Right renal cortex interstitium (tissue), 3 donors: Measurements from ENCODE around the gene PIP5K1A. TPM values are rescaled to one million over a fixed set of nuclear protein-coding genes. Genes with fewer than 3 reads are reported as not detected.

ENCODE experiments used
- DNase-seq, 3 donors: peaks; one replicate each; pipeline ENCODE4 v3.0.0-alpha.2; 2013; ENCODE audit warnings: low read depth in 3 of 3, low spot score in 2 of 3
- polyA plus RNA-seq, 3 donors: library from polyadenylated mRNA; unstranded; fragments of 120-200 nt; gene quantifications; one replicate each; pipeline ENCODE4 v1.2.1, GENCODE V29; 2013; ENCODE audit not compliant: insufficient read length in 3 of 3

The PIP5K1A gene
- polyA plus RNA-seq, 3 donors: 64.0 to 71.3 (median 65.4) TPM

- no peak for DNase-seq
Observed at GRCh38 chr1:151287341-151287699, 89.0 kb downstream of the PIP5K1A start.

- no peak for DNase-seq
Observed at GRCh38 chr1:151287767-151288500, 89.6 kb downstream of the PIP5K1A start.

DNA sequence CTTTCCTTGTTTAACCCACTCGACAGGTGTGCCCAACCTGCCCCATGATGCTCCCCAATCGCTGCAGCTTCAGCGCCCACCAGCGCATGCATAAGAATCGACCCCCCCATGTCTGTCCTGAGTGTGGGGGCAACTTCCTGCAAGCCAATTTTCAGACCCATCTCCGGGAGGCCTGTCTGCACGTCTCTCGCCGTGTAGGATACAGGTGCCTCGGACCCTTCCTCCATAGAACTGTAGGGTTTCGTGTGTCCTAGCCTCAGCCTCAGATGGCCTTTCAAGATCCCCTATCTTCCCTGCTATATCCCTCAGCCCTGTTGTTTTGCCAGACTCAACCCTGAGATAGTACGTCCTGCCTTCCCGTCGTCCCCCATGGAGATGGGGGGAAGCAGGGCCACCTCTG, 90.2 kb downstream of the PIP5K1A start:
- no peak for DNase-seq

DNA sequence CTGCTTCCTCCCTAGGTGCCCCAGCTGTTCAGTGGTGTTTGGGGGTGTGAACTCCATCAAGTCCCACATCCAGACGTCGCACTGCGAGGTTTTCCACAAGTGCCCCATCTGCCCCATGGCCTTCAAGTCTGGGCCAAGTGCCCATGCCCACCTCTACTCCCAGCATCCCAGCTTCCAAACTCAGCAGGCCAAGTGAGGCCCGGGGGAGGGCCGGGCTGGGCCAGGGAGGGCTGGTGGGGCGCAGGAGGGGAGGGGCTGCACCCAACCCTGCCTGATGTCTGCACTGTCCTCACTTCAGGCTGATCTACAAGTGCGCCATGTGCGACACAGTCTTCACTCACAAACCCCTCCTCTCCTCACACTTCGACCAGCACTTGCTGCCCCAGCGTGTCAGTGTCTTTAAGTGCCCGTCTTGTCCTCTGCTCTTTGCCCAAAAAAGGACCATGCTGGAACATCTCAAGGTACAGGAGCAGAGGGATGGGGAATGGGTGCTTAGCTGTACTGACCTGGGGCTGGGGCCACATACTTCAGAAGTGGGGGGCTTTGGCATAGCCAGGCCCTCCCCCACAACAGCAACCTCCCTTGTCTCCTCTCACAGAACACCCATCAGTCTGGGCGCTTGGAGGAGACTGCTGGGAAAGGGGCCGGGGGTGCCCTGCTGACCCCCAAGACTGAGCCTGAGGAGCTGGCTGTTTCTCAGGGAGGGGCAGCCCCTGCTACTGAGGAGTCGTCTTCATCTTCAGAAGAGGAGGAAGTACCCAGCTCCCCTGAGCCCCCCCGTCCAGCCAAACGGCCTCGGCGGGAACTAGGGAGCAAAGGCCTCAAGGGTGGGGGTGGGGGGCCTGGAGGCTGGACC, 91.0 kb downstream of the PIP5K1A start:
- DNase-seq: no peak

DNA sequence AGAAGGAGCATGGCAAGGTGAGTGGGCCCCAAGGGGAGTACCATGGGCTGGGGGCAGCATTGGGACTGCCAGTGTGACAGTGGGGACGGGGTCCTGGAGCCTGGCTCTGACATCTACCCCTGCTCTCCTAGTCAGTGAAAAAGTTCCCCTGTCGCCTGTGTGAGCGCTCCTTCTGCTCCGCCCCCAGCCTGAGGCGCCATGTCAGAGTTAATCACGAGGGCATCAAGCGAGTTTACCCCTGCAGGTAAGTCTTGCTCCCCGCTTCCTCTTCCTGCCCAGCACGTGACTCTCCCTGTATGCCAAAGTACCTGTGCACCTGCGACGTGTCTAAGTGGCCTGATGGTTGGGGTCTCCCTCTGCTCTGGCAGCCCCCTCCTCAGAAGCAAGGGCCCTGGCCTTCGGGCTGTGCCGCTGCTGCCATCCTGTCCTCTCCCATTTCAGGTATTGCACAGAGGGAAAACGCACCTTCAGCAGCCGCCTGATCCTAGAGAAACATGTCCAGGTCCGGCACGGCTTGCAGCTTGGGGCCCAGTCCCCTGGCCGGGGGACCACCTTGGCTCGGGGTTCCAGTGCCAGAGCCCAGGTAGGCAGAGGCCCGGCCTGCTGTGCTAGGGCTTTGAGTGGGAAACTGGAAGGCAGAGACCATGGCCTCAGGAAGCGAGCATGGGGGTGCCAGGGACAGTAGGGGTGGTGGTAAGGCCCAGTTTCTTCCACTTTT, 91.8 kb downstream of the PIP5K1A start:
- no peak for DNase-seq

GRCh38 chr1:151290709-151291303, 92.5 kb downstream of the PIP5K1A start:
- DNase-seq: no peak

DNA sequence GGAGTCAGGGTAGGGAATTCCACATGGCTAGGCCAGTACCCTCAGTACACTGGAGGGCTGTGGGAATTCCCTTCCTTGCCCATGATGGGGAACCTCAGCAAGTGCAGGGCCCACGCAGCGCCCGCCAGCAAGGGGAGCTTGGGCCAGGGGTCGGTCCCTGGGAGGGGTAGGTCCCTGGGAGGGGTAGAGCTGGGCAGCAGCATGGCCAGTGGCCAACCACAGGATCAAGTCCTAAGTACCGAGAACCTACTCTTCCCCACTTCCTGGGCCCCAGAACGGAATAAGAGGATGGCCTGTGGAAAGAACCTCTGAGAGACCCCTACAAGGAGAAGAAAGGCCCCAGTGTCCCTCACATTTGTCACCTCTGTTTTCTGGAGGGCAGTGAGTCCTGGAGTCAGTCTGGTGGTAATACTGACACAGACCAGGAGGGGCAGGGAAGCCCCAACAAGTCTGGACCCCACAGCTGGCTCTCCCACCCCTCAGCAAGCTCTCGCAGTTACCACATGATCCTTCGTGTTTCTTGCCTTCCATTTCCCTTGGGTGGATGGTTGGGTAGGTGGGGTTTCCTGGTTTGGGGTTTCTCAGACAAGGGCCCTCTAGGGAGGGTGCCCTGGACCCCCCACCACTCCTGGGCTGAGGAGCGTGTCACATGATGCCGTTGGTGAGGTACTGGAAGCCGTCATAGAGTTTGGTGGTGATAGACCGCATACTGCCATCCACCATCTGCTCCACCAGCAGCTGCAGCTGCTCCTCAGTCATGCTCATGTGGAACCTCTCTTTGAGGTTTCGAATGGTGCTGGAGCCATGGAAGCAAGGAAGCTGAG, 94.1 kb downstream of the PIP5K1A start:
- no peak for DNase-seq

- no peak for DNase-seq
Observed at GRCh38 chr1:151293093-151293492, 94.7 kb downstream of the PIP5K1A start.

- DNase-seq: no peak
Observed at GRCh38 chr1:151294742-151295462, 96.5 kb downstream of the PIP5K1A start.

Other genes starting within 250 kb of the PIP5K1A start
- 100 to 1,000 TPM; 297 to 304 (median 298) TPM for gene CERS2, start 223.7 kb upstream of the PIP5K1A start, polyA plus RNA-seq
- gene ANXA9, start 216.3 kb upstream of the PIP5K1A start, polyA plus RNA-seq: 10 to 100 TPM; 12.4 to 16.7 (median 15.3) TPM
- gene MINDY1, start 191.7 kb upstream of the PIP5K1A start, polyA plus RNA-seq: 10 to 100 TPM; 38.4 to 41.3 (median 39.3) TPM
- gene PRUNE1, start 190.1 kb upstream of the PIP5K1A start, polyA plus RNA-seq: 10 to 100 TPM; 49.1 to 51.8 (median 50.2) TPM
- 1 to 10 TPM; 1.0 to 2.5 (median 1.7) TPM for gene BNIPL, start 162.0 kb upstream of the PIP5K1A start, polyA plus RNA-seq
- gene C1orf56, start 150.8 kb upstream of the PIP5K1A start, polyA plus RNA-seq: 10 to 100 TPM; 11.1 to 11.5 (median 11.3) TPM
- 10 to 100 TPM; 73.6 to 76.2 (median 73.8) TPM for gene CDC42SE1, start 138.9 kb upstream of the PIP5K1A start, polyA plus RNA-seq
- gene MLLT11, start 138.2 kb upstream of the PIP5K1A start, polyA plus RNA-seq: 10 to 100 TPM; 23.5 to 25.4 (median 25.1) TPM
- gene GABPB2, start 127.8 kb upstream of the PIP5K1A start, polyA plus RNA-seq: 10 to 100 TPM; 10.2 to 11.0 (median 10.7) TPM
- 10 to 100 TPM; 20.9 to 22.8 (median 22.3) TPM for gene SEMA6C, start 51.9 kb upstream of the PIP5K1A start, polyA plus RNA-seq
- 1 to 10 TPM; 1.2 to 1.5 (median 1.3) TPM for gene TNFAIP8L2, start 41.9 kb upstream of the PIP5K1A start, polyA plus RNA-seq
- 10 to 100 TPM; 17.1 to 21.9 (median 18.1) TPM for gene LYSMD1, start 32.6 kb upstream of the PIP5K1A start, polyA plus RNA-seq
- gene SCNM1, start 32.4 kb upstream of the PIP5K1A start, polyA plus RNA-seq: 10 to 100 TPM; 37.6 to 38.8 (median 38.5) TPM
- 1 to 10 TPM in 1 of 3 donors, under 1 TPM in 2; 0.48 to 1.0 (median 0.64) TPM for gene TMOD4, start 22.6 kb upstream of the PIP5K1A start, polyA plus RNA-seq
- 10 to 100 TPM; 71.1 to 75.7 (median 73.5) TPM for gene VPS72, start 8.4 kb upstream of the PIP5K1A start, polyA plus RNA-seq
- 100 to 1,000 TPM; 170 to 184 (median 183) TPM for gene PSMD4, start 56.2 kb downstream of the PIP5K1A start, polyA plus RNA-seq
- 10 to 100 TPM; 21.9 to 23.0 (median 22.6) TPM for gene ZNF687, start 83.7 kb downstream of the PIP5K1A start, polyA plus RNA-seq
- 10 to 100 TPM; 62.0 to 66.5 (median 62.3) TPM for gene PI4KB, start 128.9 kb downstream of the PIP5K1A start, polyA plus RNA-seq
- 10 to 100 TPM; 39.6 to 47.4 (median 42.7) TPM for gene RFX5, start 148.7 kb downstream of the PIP5K1A start, polyA plus RNA-seq
- gene SELENBP1, start 174.2 kb downstream of the PIP5K1A start, polyA plus RNA-seq: 10 to 100 TPM; 45.9 to 56.2 (median 47.0) TPM
- gene PSMB4, start 201.0 kb downstream of the PIP5K1A start, polyA plus RNA-seq: 100 to 1,000 TPM; 244 to 272 (median 271) TPM